HG02884 (cell line): Measurements from ENCODE around the gene KIAA1328.
"Not testable (repeated sequence)": the region's sequence is repeated elsewhere in the genome, so short reads cannot be mapped to it uniquely, and the experiment has no call there.

Experiments
- ATAC-seq: cut with Tn5 transposase; IDR thresholded peaks from one replicate; pipeline ENCODE4 v1.9.1; 2021; ENCODE audit warnings: mild to moderate bottlenecking, moderate library complexity; ENCODE audit not compliant: unreplicated experiment

Gene KIAA1328

GRCh38 chr18:36828630-36829361 is at the start of gene KIAA1328, which contains the start of gene TPGS2:
Gene KIAA1328, plus strand, starts transcription at chr18:36829127. Its CDS starts 12 bp downstream, at chr18:36829139.
Gene TPGS2, minus strand, starts transcription at chr18:36829002. Its CDS starts 235 bp downstream, at chr18:36828767.
- peak; percentile 90 for ATAC-seq

DNA sequence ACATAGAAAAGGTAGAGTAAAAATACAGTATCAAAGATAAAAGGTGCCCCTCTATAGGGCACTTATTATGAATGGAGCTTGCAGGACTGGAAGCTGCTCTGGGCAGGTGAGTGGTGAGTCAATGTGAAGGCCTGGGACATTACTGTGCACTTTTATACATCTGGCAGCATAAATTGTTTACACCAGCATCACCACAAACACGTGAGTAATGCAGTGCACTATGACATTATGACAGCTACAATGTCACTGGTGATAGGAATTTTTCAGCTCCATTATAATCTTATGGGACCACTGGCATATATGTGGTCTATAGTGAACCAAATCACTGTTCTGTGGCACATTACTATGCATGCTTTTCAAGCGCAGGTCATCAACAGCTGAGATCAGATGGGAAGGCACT is 48.2 kb upstream of the KIAA1328 start:
- ATAC-seq: no peak

- ATAC-seq: no peak
Observed at GRCh38 chr18:36782710-36783109, 46.2 kb upstream of the KIAA1328 start.

- ATAC-seq: no peak
Observed at GRCh38 chr18:36783792-36784191, 45.1 kb upstream of the KIAA1328 start.

DNA sequence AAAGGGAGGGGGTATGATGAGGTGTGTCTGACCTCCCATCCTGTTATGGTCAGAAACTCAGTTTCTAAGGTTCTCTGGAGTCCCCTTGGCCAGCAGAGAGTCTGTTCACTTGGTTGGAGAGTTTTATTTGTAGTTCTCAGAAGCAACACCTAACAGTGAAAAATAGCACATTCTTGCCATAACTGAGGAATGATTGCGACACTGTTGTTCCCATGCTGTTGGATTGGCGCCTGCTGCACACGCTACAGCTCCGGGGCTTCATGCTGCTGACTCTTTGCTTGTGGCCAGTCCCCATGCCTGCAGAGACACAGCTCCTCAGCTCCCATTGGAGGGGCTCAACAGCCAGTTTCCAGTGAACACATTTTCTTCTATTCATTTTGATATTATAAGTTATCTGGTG is 42.2 kb upstream of the KIAA1328 start:
- ATAC-seq: no peak

- no peak for ATAC-seq
Observed at GRCh38 chr18:36792634-36793283, 36.2 kb upstream of the KIAA1328 start.

- ATAC-seq: no peak
Observed at GRCh38 chr18:36798738-36799473, 30.0 kb upstream of the KIAA1328 start.

GRCh38 chr18:36805105-36805504 is 23.8 kb upstream of the KIAA1328 start:
- ATAC-seq: no peak

GRCh38 chr18:36808681-36809080 is 20.2 kb upstream of the KIAA1328 start:
- no peak for ATAC-seq

- ATAC-seq: peak; percentile 99
Observed at GRCh38 chr18:36809590-36810381, 19.1 kb upstream of the KIAA1328 start.

- no peak for ATAC-seq
Observed at GRCh38 chr18:36811430-36811829, 17.5 kb upstream of the KIAA1328 start.

GRCh38 chr18:36811955-36812354 is 17.0 kb upstream of the KIAA1328 start:
- no peak for ATAC-seq

DNA sequence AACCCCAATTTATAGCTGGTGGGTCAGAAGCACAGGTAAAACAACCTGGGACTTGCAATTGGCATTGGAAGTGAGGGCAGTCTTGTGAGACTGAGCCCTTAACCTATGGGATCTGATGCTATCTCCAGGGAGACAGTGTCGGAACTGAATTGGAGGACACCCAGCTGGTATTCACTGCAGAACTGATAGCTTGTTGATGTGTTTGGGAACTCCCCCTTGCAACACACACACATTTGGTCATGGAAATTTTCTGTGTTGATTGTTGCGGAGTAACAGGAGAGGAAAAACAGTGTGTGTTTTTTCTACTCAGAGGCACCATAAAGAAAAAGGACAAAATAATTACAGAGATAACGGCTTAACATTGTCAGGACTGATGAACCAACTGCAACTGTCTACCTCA is 16.2 kb upstream of the KIAA1328 start:
- no peak for ATAC-seq

- no peak for ATAC-seq
Observed at GRCh38 chr18:36813101-36813775, 15.7 kb upstream of the KIAA1328 start.

GRCh38 chr18:36813824-36814223 is 15.1 kb upstream of the KIAA1328 start:
- no peak for ATAC-seq

DNA sequence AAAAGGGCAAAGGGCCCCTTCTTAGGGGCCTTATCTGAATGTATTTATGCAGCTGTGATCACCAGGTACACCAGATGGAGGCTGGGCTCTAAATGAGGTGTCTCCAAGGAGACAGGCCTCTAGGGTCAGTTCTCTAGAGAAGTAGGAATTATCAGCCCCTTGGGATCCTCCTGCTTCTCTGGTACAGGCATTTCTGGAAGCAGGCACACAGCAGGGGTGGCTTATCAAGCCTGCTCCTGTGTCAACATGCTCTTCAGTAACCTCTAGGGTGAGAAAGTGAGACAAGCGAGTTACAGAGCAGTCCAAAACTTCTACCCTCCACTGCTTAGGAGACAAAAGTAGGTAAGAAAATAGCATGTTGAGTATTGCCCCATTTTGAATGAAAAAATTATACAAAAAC is 13.9 kb upstream of the KIAA1328 start:
- ATAC-seq: no peak

DNA sequence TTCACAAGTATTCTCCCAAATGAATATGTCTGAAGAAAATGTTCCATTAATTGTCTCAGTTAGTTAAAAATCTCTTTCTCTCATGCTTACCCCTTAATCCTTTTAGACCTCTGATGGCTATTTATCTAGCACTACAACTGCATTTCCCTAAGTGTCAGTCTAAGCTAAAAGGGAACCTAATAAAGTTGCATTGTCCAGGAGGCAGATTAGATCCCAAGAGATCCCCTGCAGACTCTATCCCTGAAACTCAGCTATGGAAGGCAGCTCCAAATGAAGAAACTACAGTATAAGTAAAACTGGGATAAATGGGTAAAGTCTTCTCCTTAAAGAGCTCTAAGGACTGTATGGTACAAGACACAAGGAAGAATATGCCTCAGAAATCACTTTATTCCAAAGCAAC is 12.8 kb upstream of the KIAA1328 start:
- ATAC-seq: not testable (repeated sequence)

DNA sequence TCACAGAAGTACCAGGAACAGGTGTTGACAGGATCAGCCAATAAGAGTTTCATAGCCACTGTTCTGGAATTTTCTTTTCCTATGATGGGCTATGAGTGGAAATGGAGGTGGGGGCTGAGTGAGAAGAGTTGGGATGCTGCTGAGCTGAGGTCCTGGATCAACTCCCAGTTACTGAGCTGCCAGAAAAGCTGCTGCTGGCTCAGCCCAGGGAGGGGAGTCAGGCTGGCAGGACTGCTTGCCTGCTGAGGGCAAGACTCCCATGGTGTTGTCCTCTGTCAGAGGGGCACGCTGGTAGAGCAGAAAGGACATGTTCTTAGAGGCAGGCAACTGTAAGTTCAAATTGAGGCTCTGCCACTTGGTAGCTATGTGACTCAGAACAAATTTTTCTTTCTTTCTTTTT is 11.9 kb upstream of the KIAA1328 start:
- ATAC-seq: no peak

DNA sequence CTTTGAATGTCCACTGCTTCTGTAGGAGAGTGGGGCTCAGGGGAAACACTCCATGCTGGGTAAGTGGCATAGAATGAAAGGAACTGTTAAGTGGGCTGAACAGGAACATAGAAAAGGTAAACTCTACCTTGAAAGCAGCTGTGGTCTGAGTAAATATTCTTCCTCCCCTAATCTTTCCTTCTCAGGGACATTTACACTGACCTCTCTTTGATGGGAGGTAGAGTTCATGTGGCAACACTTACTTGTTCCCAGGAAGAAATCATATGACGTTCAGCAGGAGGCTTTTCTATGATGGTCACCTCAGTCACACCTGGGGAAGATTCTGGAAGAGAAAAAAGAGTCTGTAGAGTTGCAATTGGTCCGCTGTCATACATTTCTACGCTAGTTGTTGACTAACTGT is 10.3 kb upstream of the KIAA1328 start:
- no peak for ATAC-seq

GRCh38 chr18:36819621-36820020 is 9.3 kb upstream of the KIAA1328 start:
- ATAC-seq: no peak
